PC-3 (cell line): ENCODE measurements around the gene SYN1.

Experiments used
- EZH2 ChIP-seq: fragments of 300-600 bp; sonication (generic); IDR thresholded peaks from one replicate; pipeline ENCODE4 v1.6.1; 2017; ENCODE audit warnings: antibody characterized with exemption, mild to moderate bottlenecking, low read length; ENCODE audit not compliant: unreplicated experiment
- TF ChIP-seq, protein P1 (sequence below): fragments of 300-600 bp; sonication (generic); conservative IDR thresholded peaks from 2 replicates; pipeline ENCODE4 v1.5.1; 2017; ENCODE audit warnings: antibody characterized with exemption, low read depth, mild to moderate bottlenecking, low read length

DNA sequence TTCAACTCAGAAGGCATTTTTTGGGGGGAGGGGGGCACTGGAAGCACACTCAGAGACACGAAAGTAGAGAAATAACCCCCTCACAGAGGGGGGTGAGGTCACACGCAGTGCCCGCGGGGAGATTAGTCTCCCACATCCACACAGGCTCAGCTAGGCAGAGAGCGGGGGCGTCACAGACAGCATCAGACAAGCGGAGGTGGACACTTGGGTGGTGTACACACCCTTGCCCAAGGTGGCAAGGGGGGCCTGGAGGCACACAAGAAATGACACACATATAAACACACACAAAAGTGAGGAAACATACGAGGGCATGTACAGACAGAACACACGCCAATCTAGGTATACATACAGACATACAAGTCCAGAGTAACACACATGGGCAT, 637 bp upstream of the SYN1 start:
- TF ChIP-seq, protein P1, sequence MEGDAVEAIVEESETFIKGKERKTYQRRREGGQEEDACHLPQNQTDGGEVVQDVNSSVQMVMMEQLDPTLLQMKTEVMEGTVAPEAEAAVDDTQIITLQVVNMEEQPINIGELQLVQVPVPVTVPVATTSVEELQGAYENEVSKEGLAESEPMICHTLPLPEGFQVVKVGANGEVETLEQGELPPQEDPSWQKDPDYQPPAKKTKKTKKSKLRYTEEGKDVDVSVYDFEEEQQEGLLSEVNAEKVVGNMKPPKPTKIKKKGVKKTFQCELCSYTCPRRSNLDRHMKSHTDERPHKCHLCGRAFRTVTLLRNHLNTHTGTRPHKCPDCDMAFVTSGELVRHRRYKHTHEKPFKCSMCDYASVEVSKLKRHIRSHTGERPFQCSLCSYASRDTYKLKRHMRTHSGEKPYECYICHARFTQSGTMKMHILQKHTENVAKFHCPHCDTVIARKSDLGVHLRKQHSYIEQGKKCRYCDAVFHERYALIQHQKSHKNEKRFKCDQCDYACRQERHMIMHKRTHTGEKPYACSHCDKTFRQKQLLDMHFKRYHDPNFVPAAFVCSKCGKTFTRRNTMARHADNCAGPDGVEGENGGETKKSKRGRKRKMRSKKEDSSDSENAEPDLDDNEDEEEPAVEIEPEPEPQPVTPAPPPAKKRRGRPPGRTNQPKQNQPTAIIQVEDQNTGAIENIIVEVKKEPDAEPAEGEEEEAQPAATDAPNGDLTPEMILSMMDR, result no peak
- no peak for TF ChIP-seq EZH2
